ENCODE results near the gene PSME2. TPM values are rescaled to one million over a fixed set of nuclear protein-coding genes. Genes with fewer than 3 reads are reported as not detected.
A peak's percentile ranks its signal among the peaks of the same experiment; 100 is the strongest.

PSME2 gene
- total and polyA plus RNA-seq, 7 donors: 26.2 to 485 (median 43.5) TPM

DNA sequence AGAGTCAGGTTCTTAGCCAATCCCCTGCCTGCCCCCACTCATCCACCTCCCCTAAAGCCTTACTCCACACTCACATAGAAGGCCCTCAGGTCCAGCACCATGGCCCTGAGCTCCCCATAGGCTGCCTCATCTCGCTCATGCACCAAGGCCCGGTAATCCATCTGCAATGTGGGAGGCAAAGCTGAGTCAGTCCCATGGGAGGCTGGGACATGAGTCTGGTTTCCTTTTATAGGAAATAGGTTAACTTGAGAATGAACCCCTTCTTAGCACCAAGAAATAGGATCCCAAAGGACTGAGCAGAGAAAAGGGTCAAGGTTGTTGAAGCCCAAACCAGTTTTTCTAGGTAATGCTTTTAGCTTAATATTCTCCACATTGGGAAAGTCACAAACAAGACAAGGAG lies 2.9 kb downstream of the PSME2 start:
- DNase-seq: no peak
- intact Hi-C loops (cut with DNase I): loop anchor here (5.0 to 10.0 kb wide), 3 partner anchors 224 to 839 kb away; partner anchors contain the start of genes BCL2L2, NFATC4 and PPP1R3E
- H3K4me1 ChIP-seq: peaks cover 0 to 53% (median 43%) of the 10 kb centered on the region in 4 donors
- peaks cover 7 to 23% (median 8%) of the 10 kb centered on the region in 4 donors for H3K36me3 ChIP-seq
- H3K4me3 ChIP-seq: no peak overlapping the region
- H3K27me3 ChIP-seq: no peaks in the 10 kb centered on the region
- TF ChIP-seq CTCF (IDR thresholded peaks at IDR 0.05) (no peak), POLR2AphosphoS5 (IDR thresholded peaks at IDR 0.05) (no peak), EP300 (IDR thresholded peaks at IDR 0.05) (no peak), POLR2A (IDR thresholded peaks at IDR 0.05) (no peak)
- H3K27ac ChIP-seq: no peak overlapping the region
- no peaks in the 10 kb centered on the region for H3K9me3 ChIP-seq
- WGBS, 2 donors: 89 to 95% methylated on average over 2 of the region's 2 CpGs

DNA sequence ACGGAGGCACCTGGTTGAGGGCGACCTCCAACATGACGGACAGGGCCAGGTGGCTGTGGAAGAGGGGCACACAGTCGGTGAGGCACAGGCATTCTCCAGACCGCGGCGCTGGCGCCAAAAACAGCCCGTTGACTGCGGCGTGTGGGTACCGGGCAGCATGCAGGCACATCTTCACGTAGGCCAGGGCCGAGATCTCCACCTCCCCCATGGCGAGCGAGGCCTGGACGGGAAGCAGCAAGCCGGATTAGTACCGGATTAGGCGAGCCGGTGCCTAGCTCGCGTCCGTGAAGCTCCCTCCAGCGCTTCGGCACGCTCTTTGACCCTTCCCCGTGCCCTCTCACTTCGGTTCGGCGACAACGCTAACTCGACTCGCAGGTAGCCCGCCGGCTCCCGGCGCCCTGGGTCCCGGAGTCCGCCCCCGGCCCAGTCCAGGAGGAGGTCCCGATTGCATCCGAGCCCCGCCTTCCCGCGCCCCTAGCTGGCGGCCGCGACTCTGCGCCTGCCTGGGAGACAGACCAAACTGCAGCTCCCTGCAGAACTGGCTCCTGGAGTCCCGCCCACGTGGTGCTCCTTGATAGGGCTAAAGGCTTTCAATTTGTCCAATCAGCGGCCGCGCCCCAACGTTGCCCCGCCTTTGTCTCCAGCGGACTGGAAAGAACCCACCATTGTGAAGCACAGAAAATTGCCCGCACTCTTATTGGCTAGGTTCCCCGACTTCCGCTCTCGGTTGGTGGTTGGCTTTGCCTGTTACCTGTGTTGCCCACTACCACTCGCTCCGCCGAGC lies 5.1 kb downstream of the PSME2 start, which contains the start of gene EMC9:
EMC9 (minus strand) TSS at position 495 of the 784 bp plus-strand sequence; CDS start at position 208, 287 bp downstream.
- peaks cover 14 to 33% (median 17%) of the 10 kb centered on the region in 4 donors for H3K36me3 ChIP-seq
- WGBS, 2 donors: 0 to 1% methylated on average over 65 of the region's 65 CpGs
- TF ChIP-seq CTCF (IDR thresholded peaks at IDR 0.05): peak; percentile 36 to 75 (median 64)
- TF ChIP-seq POLR2AphosphoS5 (IDR thresholded peaks at IDR 0.05): peak; percentile 83 to 96 (median 93)
- no peak for TF ChIP-seq EP300 (IDR thresholded peaks at IDR 0.05)
- peak; percentile 83 to 88 for TF ChIP-seq POLR2A (IDR thresholded peaks at IDR 0.05)
- DNase-seq: peak; percentile 100
- no peaks in the 10 kb centered on the region for H3K27me3 ChIP-seq
- H3K27ac ChIP-seq: peak within 1 kb of the TSS; percentile 92 to 98 (median 96)
- H3K4me3 ChIP-seq: peak within 1 kb of the TSS; percentile 73 to 91 (median 81)
- no peaks in the 10 kb centered on the region for H3K9me3 ChIP-seq
- peaks cover 0 to 61% (median 51%) of the 10 kb centered on the region in 4 donors for H3K4me1 ChIP-seq
- intact Hi-C loops (cut with DNase I): loop anchor here (5.0 to 10.0 kb wide), 3 partner anchors 226 to 836 kb away; partner anchors contain the start of genes BCL2L2, NFATC4 and PPP1R3E

DNA sequence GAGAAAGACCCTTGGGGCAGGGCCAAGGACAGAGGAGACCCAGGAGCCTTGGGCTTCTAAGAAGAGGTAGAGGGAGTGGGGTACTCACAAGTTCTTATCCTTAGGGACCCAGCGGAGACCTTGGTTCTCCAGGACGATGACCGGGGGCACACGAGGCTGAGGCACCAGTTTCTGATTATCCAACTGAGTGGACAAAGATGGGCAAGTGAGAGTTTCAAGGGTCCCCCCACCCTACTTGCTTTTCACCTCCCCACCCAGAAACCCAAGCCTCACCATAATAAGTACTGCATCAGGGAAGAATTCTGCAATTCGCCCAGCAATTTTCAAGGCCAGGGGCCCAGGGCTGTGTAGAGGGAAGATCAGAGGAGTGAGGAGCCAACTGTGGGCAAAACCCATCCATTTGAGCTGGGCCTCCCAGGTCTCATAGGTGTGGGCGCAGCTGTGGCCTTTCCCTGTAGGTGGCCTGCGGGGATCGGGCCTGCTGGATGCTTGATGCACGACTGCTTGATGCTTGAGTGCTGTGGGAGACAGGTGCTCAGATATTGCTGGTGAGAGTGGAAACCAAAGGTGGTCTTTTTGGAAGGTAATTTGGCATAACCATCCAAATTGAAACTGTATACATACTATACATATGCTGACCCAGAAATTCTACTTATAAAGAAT lies 7.0 kb downstream of the PSME2 start:
- peak overlapping the region in 2 of 4 donors; percentile 98 for H3K27ac ChIP-seq
- peaks cover 14 to 33% (median 17%) of the 10 kb centered on the region in 4 donors for H3K36me3 ChIP-seq
- no peak overlapping the region for H3K4me3 ChIP-seq
- TF ChIP-seq EP300 (IDR thresholded peaks at IDR 0.05) (no peak), CTCF (IDR thresholded peaks at IDR 0.05) (no peak), POLR2A (IDR thresholded peaks at IDR 0.05) (no peak), POLR2AphosphoS5 (IDR thresholded peaks at IDR 0.05) (no peak)
- no peaks in the 10 kb centered on the region for H3K27me3 ChIP-seq
- intact Hi-C loops (cut with DNase I): loop anchor here (5.0 kb wide), 1 partner anchor 582 kb away; the partner anchor contains the start of gene THTPA
- no peak for DNase-seq
- WGBS, 2 donors: 77 to 87% methylated on average over 9 of the region's 9 CpGs
- peaks cover 0 to 50% (median 42%) of the 10 kb centered on the region in 4 donors for H3K4me1 ChIP-seq
- H3K9me3 ChIP-seq: no peaks in the 10 kb centered on the region

DNA sequence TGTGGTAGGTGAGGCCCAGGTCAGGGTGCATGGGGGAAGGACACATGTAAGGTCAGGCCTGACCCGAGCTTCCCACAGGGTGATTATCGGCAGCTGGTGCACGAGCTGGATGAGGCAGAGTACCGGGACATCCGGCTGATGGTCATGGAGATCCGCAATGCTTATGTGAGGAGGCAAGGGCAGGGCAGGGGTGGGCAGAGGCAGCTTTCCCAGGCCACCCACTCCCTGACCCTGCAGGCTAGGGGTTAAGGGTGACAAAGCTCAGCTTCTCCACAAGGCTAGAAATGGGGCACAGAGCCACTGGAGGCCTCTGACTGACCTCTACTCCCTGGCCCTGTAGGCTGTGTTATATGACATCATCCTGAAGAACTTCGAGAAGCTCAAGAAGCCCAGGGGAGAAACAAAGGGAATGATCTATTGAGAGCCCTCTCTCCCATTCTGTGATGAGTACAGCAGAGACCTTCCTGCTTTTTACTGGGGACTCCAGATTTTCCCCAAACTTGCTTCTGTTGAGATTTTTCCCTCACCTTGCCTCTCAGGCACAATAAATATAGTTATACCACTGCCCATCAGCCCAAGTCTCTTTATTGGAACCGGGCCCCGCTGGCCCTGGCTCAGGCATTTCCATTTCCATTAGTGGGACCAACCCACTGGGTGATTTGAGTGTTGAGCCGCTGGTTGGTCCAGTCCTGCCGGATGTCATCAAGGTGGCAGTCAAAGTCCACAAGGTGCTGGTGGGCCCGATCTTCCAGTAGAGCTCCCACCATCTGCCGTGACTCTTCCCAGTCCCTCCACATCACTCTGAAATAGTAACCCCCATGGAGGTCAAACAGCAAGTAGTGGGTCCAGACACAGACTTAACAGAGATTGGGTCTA lies 7.8 kb downstream of the PSME2 start:
- intact Hi-C loops (cut with DNase I): loop anchor here (5.0 kb wide), 1 partner anchor 581 kb away; the partner anchor contains the start of gene THTPA
- Histone ChIP-seq H3K36me3 (peaks cover 14 to 27% (median 17%) of the 10 kb centered on the region in 4 donors), H3K4me1 (peaks cover 0 to 50% (median 41%) of the 10 kb centered on the region in 4 donors), H3K9me3 (no peaks in the 10 kb centered on the region), H3K27me3 (no peaks in the 10 kb centered on the region), H3K4me3 (no peak overlapping the region), H3K27ac (peak overlapping the region in 2 of 4 donors; percentile 4 to 10)
- no peak for DNase-seq
- WGBS, 2 donors: 79 to 86% methylated on average over 13 of the region's 13 CpGs
- TF ChIP-seq EP300 (IDR thresholded peaks at IDR 0.05) (no peak), POLR2A (IDR thresholded peaks at IDR 0.05) (no peak), POLR2AphosphoS5 (IDR thresholded peaks at IDR 0.05) (no peak), CTCF (IDR thresholded peaks at IDR 0.05) (no peak)
